Astrocyte (in vitro differentiated cells and primary cell): ENCODE results near the gene PDLIM7. TPM values are rescaled to one million over a fixed set of nuclear protein-coding genes. Genes with fewer than 3 reads are reported as not detected.

Source experiments
- DNase-seq: peaks from one replicate; pipeline ENCODE4 v3.0.0-alpha.2; 2010; ENCODE audit warnings: low read depth
- FAIRE-seq: peaks from 2 replicates; lab custom pipeline; 2011; peaks lifted over from hg19 to GRCh38; lab: Jason Lieb, UNC
- H2AFZ ChIP-seq: 2 replicates; pipeline ENCODE4 v1.6.0; 2012; ENCODE audit warnings: low read depth, low read length, inconsistent platforms
- H3K27ac ChIP-seq: 2 replicates; pipeline ENCODE4 v1.5.1; 2011; ENCODE audit warnings: low read depth, low read length, inconsistent platforms
- H3K27me3 ChIP-seq: 2 replicates; pipeline ENCODE4 v1.6.0; 2011; ENCODE audit warnings: low read length, inconsistent platforms; ENCODE audit not compliant: insufficient read depth
- H3K36me3 ChIP-seq: 2 replicates; pipeline ENCODE4 v1.5.1; 2011; ENCODE audit warnings: low read length, inconsistent platforms; ENCODE audit not compliant: insufficient read depth
- H3K4me1 ChIP-seq: 2 replicates; pipeline ENCODE4 v1.5.1; 2011; ENCODE audit warnings: low read length, inconsistent platforms; ENCODE audit not compliant: insufficient read depth
- H3K4me2 ChIP-seq: 2 replicates; pipeline ENCODE4 v1.6.0; 2012; ENCODE audit warnings: low read length, inconsistent platforms
- H3K4me3 ChIP-seq: 2 replicates; pipeline ENCODE4 v1.5.1; 2011; ENCODE audit warnings: low read depth, mild to moderate bottlenecking, low read length, inconsistent platforms; ENCODE audit not compliant: insufficient read depth
- H3K79me2 ChIP-seq: 2 replicates; pipeline ENCODE4 v1.6.0; 2012; ENCODE audit warnings: mild to moderate bottlenecking, low read length, inconsistent platforms; ENCODE audit not compliant: insufficient read depth
- H3K9ac ChIP-seq: 2 replicates; pipeline ENCODE4 v1.6.0; 2012; ENCODE audit warnings: mild to moderate bottlenecking, low read length, inconsistent platforms
- H3K9me3 ChIP-seq: 2 replicates; pipeline ENCODE4 v1.5.1; 2012; ENCODE audit warnings: low read depth, mild to moderate bottlenecking, low read length, inconsistent platforms; ENCODE audit not compliant: insufficient read depth
- H4K20me1 ChIP-seq: 2 replicates; pipeline ENCODE4 v1.6.0; 2012; ENCODE audit warnings: low read length, inconsistent platforms; ENCODE audit not compliant: insufficient read depth
- H3K27ac Mint-ChIP-seq: one replicate; pipeline ENCODE4 v1.8.0; 2021; ENCODE audit warnings: mild to moderate bottlenecking, mixed read lengths; ENCODE audit not compliant: unreplicated experiment
- H3K27me3 Mint-ChIP-seq: one replicate; pipeline ENCODE4 v1.8.0; 2021; ENCODE audit warnings: low read depth, mixed read lengths; ENCODE audit not compliant: unreplicated experiment
- H3K36me3 Mint-ChIP-seq: one replicate; pipeline ENCODE4 v1.8.0; 2021; ENCODE audit warnings: low read depth, mixed read lengths; ENCODE audit not compliant: unreplicated experiment
- H3K4me1 Mint-ChIP-seq: one replicate; pipeline ENCODE4 v1.8.0; 2021; ENCODE audit warnings: low read depth, mixed read lengths; ENCODE audit not compliant: unreplicated experiment
- H3K4me3 Mint-ChIP-seq: one replicate; pipeline ENCODE4 v1.8.0; 2021; ENCODE audit warnings: mild to moderate bottlenecking, moderate library complexity, mixed read lengths; ENCODE audit not compliant: unreplicated experiment
- H3K9me3 Mint-ChIP-seq: one replicate; pipeline ENCODE4 v1.8.0; 2021; ENCODE audit warnings: mild to moderate bottlenecking, mixed read lengths; ENCODE audit not compliant: unreplicated experiment
- CTCF ChIP-seq: IDR thresholded peaks from 2 replicates; pipeline ENCODE4 v1.5.1; 2011; ENCODE audit warnings: low read depth, mild to moderate bottlenecking, inconsistent platforms, low read length, moderate library complexity; ENCODE audit not compliant: insufficient read depth
- EZH2 ChIP-seq: IDR thresholded peaks from 2 replicates; pipeline ENCODE4 v1.6.1; 2012; ENCODE audit warnings: mild to moderate bottlenecking, low read length, inconsistent platforms; ENCODE audit not compliant: insufficient read depth
- total RNA-seq: library from RNA; stranded (reverse); gene quantifications from 2 replicates; pipeline ENCODE4 v1.2.1, GENCODE V29; 2021

The PDLIM7 gene
- total RNA-seq, 1 donor from 2014 or later: 590 TPM

DNA sequence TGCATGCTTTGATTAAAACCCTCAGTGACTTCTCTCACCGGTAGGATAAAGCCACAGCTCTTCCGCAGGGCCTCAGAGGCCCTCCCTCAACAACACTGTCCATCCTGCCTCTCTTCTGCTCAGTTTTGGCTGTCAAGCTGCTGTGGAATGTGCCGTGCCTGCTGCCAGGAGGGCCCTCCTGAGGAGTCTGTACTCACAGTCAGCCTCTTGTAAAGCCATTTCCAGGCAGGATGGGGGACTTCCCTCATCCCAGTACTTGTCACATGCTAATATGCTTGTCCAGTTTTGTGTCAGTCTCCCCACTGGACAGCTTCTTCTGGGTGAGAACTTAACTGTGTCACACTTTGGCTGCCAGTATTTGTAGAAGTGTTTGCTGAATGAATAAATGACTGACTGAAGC is 33.2 kb upstream of the PDLIM7 start:
- Histone ChIP-seq H3K4me1 (no peaks in the 10 kb centered on the region), H3K27ac (no peak overlapping the region), H2AFZ (no peak overlapping the region), H3K27me3 (no peaks in the 10 kb centered on the region), H3K4me2 (no peak overlapping the region), H3K79me2 (peaks cover 18% of the 10 kb centered on the region), H3K4me3 (no peak overlapping the region), H3K9ac (no peak overlapping the region), H3K9me3 (no peaks in the 10 kb centered on the region), H4K20me1 (peaks cover 82% of the 10 kb centered on the region), H3K36me3 (peaks cover 20% of the 10 kb centered on the region)
- H3K4me3 Mint-ChIP-seq: no peak overlapping the region
- no peaks in the 10 kb centered on the region for H3K9me3 Mint-ChIP-seq
- H3K36me3 Mint-ChIP-seq: peaks cover 16% of the 10 kb centered on the region
- H3K27me3 Mint-ChIP-seq: no peaks in the 10 kb centered on the region
- no peak overlapping the region for H3K27ac Mint-ChIP-seq
- DNase-seq (no peak), FAIRE-seq (no peak)
- peaks cover 14% of the 10 kb centered on the region for H3K4me1 Mint-ChIP-seq
- TF ChIP-seq EZH2 (no peak), CTCF (no peak)

GRCh38 chr5:177529247-177530203 is 32.1 kb upstream of the PDLIM7 start:
- peaks cover 14% of the 10 kb centered on the region for H3K79me2 ChIP-seq
- H3K4me2 ChIP-seq: no peak overlapping the region
- FAIRE-seq (no peak), DNase-seq (no peak)
- no peak overlapping the region for H3K4me3 ChIP-seq
- H3K4me3 Mint-ChIP-seq: no peak overlapping the region
- no peaks in the 10 kb centered on the region for H3K9me3 Mint-ChIP-seq
- H3K27ac Mint-ChIP-seq: no peak overlapping the region
- peaks cover 14% of the 10 kb centered on the region for H3K4me1 Mint-ChIP-seq
- H3K9me3 ChIP-seq: no peaks in the 10 kb centered on the region
- H3K27me3 Mint-ChIP-seq: no peaks in the 10 kb centered on the region
- peaks cover 81% of the 10 kb centered on the region for H4K20me1 ChIP-seq
- no peak for TF ChIP-seq CTCF
- no peak for TF ChIP-seq EZH2
- peaks cover 22% of the 10 kb centered on the region for H3K36me3 ChIP-seq
- no peaks in the 10 kb centered on the region for H3K4me1 ChIP-seq
- H3K9ac ChIP-seq: no peak overlapping the region
- peaks cover 17% of the 10 kb centered on the region for H3K36me3 Mint-ChIP-seq
- no peak overlapping the region for H3K27ac ChIP-seq
- no peaks in the 10 kb centered on the region for H3K27me3 ChIP-seq
- H2AFZ ChIP-seq: no peak overlapping the region

- Mint-ChIP-seq H3K4me1 (peaks cover 11% of the 10 kb centered on the region), H3K4me3 (no peak overlapping the region), H3K27me3 (no peaks in the 10 kb centered on the region), H3K9me3 (no peaks in the 10 kb centered on the region), H3K36me3 (peaks cover 15% of the 10 kb centered on the region), H3K27ac (no peak overlapping the region)
- no peak for FAIRE-seq
- Histone ChIP-seq H3K27ac (no peak overlapping the region), H3K4me3 (no peak overlapping the region), H4K20me1 (peaks cover 80% of the 10 kb centered on the region), H3K9me3 (no peaks in the 10 kb centered on the region), H3K4me2 (no peak overlapping the region), H3K9ac (no peak overlapping the region), H3K4me1 (no peaks in the 10 kb centered on the region), H3K79me2 (peaks cover 14% of the 10 kb centered on the region), H2AFZ (no peak overlapping the region), H3K36me3 (peaks cover 22% of the 10 kb centered on the region), H3K27me3 (no peaks in the 10 kb centered on the region)
- no peak for DNase-seq
- TF ChIP-seq CTCF (no peak), EZH2 (no peak)
These were observed 31.2 kb upstream of the PDLIM7 start for GRCh38 chr5:177528631-177529030.
